GM23338 (cell line): Measurements from ENCODE around the gene SLC15A4.

ENCODE experiments used
- CREB1 ChIP-seq: fragments of 250-450 bp; sonication (Bioruptor Pico); IDR thresholded peaks from 2 replicates; pipeline ENCODE4 v1.5.0; 2020; ENCODE audit warnings: low read depth, mild to moderate bottlenecking, moderate library complexity
- CTCF ChIP-seq, 2 experiments: fragments of 200-600 bp in 1 of 2; sonication (generic) in 1 of 2; conservative IDR thresholded peaks; 2 replicates each; pipeline versions ENCODE4 v1.5.1 to v1.6.1; 2016 to 2017; ENCODE audit warnings: antibody characterized with exemption in 2 of 2, low read depth in 2 of 2, mild to moderate bottlenecking in 2 of 2, moderate library complexity in 1 of 2
- ETS1 ChIP-seq: IDR thresholded peaks from 2 replicates; pipeline ENCODE4 v1.6.1; 2016; ENCODE audit warnings: antibody characterized with exemption
- EZH2 ChIP-seq: fragments of 200-600 bp; sonication (generic); IDR thresholded peaks from one replicate; pipeline ENCODE4 v1.8.0; 2017; ENCODE audit warnings: antibody characterized with exemption, mild to moderate bottlenecking, low read depth; ENCODE audit not compliant: unreplicated experiment
- EZH2phosphoT487 ChIP-seq: fragments of 200-600 bp; sonication (generic); IDR thresholded peaks from one replicate; pipeline ENCODE4 v1.8.1; 2018; ENCODE audit warnings: antibody characterized with exemption; ENCODE audit not compliant: unreplicated experiment
- JUNB ChIP-seq: IDR thresholded peaks from one replicate; pipeline ENCODE4 v1.6.1; 2016; ENCODE audit warnings: antibody characterized with exemption; ENCODE audit not compliant: unreplicated experiment
- NANOG ChIP-seq: IDR thresholded peaks from 2 replicates; pipeline ENCODE4 v1.6.1; 2016; ENCODE audit warnings: antibody characterized with exemption, borderline replicate concordance
- POLR2AphosphoS5 ChIP-seq: IDR thresholded peaks from 2 replicates; pipeline ENCODE4 v1.6.1; 2016; ENCODE audit warnings: antibody characterized with exemption, low read depth
- REST ChIP-seq: IDR thresholded peaks from one replicate; pipeline ENCODE4 v1.6.1; 2018; ENCODE audit warnings: antibody characterized with exemption; ENCODE audit not compliant: unreplicated experiment
- STAT1 ChIP-seq: IDR thresholded peaks from one replicate; pipeline ENCODE4 v1.6.1; 2016; ENCODE audit warnings: antibody characterized with exemption; ENCODE audit not compliant: unreplicated experiment
- ZNF114 ChIP-seq: fragments of 250-450 bp; sonication (Bioruptor Pico); IDR thresholded peaks from 2 replicates; pipeline ENCODE4 v1.5.0; 2020; ENCODE audit warnings: mild to moderate bottlenecking, moderate library complexity
- ZNF331 ChIP-seq: fragments of 250-450 bp; sonication (Bioruptor Pico); IDR thresholded peaks from 2 replicates; pipeline ENCODE4 v1.5.0; 2020; ENCODE audit warnings: low read depth, mild to moderate bottlenecking, moderate library complexity
- ZNF462 ChIP-seq: fragments of 250-450 bp; sonication (Bioruptor Pico); IDR thresholded peaks from 2 replicates; pipeline ENCODE4 v1.5.0; 2020; ENCODE audit warnings: mild to moderate bottlenecking, moderate library complexity

GRCh38 chr12:128813392-128813791, 10.4 kb downstream of the SLC15A4 start:
- TF ChIP-seq CREB1 (CRISPR knock-in tag) (no peak), POLR2AphosphoS5 (no peak), CTCF (conservative IDR thresholded peaks at IDR 0.05; ENCODE audit: low read depth in 2 of 2) (no peak), EZH2 (no peak), REST (no peak), ETS1 (no peak), ZNF331 (no peak), EZH2phosphoT487 (no peak), STAT1 (no peak), NANOG (no peak), JUNB (no peak), ZNF114 (CRISPR knock-in tag) (no peak), ZNF462 (no peak)
